HS-27A (cell line): ENCODE measurements around the gene CREB5.

Experiments
- DNase-seq: peaks from one replicate; pipeline ENCODE4 v3.0.0-alpha.2; 2012; ENCODE audit warnings: low read depth, missing footprints

Gene CREB5

GRCh38 chr7:28855538-28856217 lies 443.4 kb downstream of the CREB5 start:
- DNase-seq, result peak; percentile 91

- DNase-seq, result no peak
These were observed 444.3 kb downstream of the CREB5 start for GRCh38 chr7:28856656-28857055.

- DNase-seq, result no peak
These were observed 445.9 kb downstream of the CREB5 start for GRCh38 chr7:28858206-28858605.

- no peak for DNase-seq
These were observed 446.6 kb downstream of the CREB5 start for GRCh38 chr7:28858895-28859294.

GRCh38 chr7:28861825-28862224 lies 449.5 kb downstream of the CREB5 start:
- no peak for DNase-seq

GRCh38 chr7:28862595-28863272 lies 450.4 kb downstream of the CREB5 start:
- no peak for DNase-seq

GRCh38 chr7:28865601-28866144 lies 453.4 kb downstream of the CREB5 start:
- DNase-seq, result no peak

GRCh38 chr7:28868712-28869111 lies 456.4 kb downstream of the CREB5 start:
- DNase-seq, result no peak

GRCh38 chr7:28871077-28871476 lies 458.8 kb downstream of the CREB5 start:
- DNase-seq, result no peak

- DNase-seq, result no peak
These were observed 459.3 kb downstream of the CREB5 start for GRCh38 chr7:28871631-28872030.

- DNase-seq, result no peak
These were observed 459.9 kb downstream of the CREB5 start for GRCh38 chr7:28872226-28872625.

- no peak for DNase-seq
These were observed 461.0 kb downstream of the CREB5 start for GRCh38 chr7:28873365-28873764.

GRCh38 chr7:28874001-28874400 lies 461.7 kb downstream of the CREB5 start:
- no peak for DNase-seq
